Prostate gland (tissue), 2 donors: ENCODE measurements around the gene ADAT3.

Experiments used
- CTCF ChIP-seq, 4 experiments: fragments of 200-600 bp in 2 of 4; fragments of 450-650 bp in 2 of 4; sonication (generic) in 2 of 4; IDR thresholded peaks; 1 replicate in 3 of 4; 2 replicates in 1 of 4; pipeline ENCODE4 v1.5.1; 2016 to 2019; ENCODE audit warnings: antibody characterized with exemption in 4 of 4, mild to moderate bottlenecking in 2 of 4, moderate library complexity in 2 of 4
- POLR2A ChIP-seq: fragments of 450-650 bp; IDR thresholded peaks from one replicate; pipeline ENCODE4 v1.6.1; 2016; ENCODE audit warnings: antibody characterized with exemption, mild to moderate bottlenecking

GRCh38 chr19:1944088-1944915, 39.1 kb downstream of the ADAT3 start:
- TF ChIP-seq CTCF (IDR thresholded peaks at IDR 0.05) (no peak), POLR2A (no peak)
